ENCODE data around the gene FSTL4. TPM values are rescaled to one million over a fixed set of nuclear protein-coding genes. Genes with fewer than 3 reads are reported as not detected.

The FSTL4 gene
- total RNA-seq, 2 experiments from 2014 or later, result not detected

- Histone ChIP-seq H2AFZ (ENCODE audit: low read length) (no peak overlapping the region), H3K9me3 (ENCODE audit: low read length) (no peaks in the 10 kb centered on the region), H3K27ac (ENCODE audit: low read depth, low read length, poor library complexity, severe bottlenecking) (no peak overlapping the region), H3K4me2 (ENCODE audit: low read length) (no peak overlapping the region), H4K20me1 (ENCODE audit: insufficient read depth, low read length) (no peaks in the 10 kb centered on the region), H3K9me2 (ENCODE audit: insufficient read depth, low read length) (no peaks in the 10 kb centered on the region), H3K4me1 (ENCODE audit: insufficient read depth, low read length, poor library complexity, severe bottlenecking) (no peaks in the 10 kb centered on the region), H3K79me2 (ENCODE audit: insufficient read depth, low read depth, low read length) (no peaks in the 10 kb centered on the region), H3K36me3 (ENCODE audit: insufficient read depth, low read length) (no peaks in the 10 kb centered on the region), H3K4me3 (ENCODE audit: low read depth, low read length, poor library complexity, severe bottlenecking) (no peak overlapping the region)
- POLR2A ChIA-PET, result no interaction called here
- intact Hi-C loops (cut with micrococcal nuclease; ENCODE audit: unreplicated experiment), result no loop called here
- BruUV-seq (replicated peaks), result no TSS peak
- CTCF ChIA-PET (ENCODE audit: unreplicated experiment), result no interaction called here
- no peak for TF ChIP-seq EZH2phosphoT487 (IDR thresholded peaks at IDR 0.05; ENCODE audit: borderline replicate concordance, low read depth, low read length)
- TF ChIP-seq, protein P1, sequence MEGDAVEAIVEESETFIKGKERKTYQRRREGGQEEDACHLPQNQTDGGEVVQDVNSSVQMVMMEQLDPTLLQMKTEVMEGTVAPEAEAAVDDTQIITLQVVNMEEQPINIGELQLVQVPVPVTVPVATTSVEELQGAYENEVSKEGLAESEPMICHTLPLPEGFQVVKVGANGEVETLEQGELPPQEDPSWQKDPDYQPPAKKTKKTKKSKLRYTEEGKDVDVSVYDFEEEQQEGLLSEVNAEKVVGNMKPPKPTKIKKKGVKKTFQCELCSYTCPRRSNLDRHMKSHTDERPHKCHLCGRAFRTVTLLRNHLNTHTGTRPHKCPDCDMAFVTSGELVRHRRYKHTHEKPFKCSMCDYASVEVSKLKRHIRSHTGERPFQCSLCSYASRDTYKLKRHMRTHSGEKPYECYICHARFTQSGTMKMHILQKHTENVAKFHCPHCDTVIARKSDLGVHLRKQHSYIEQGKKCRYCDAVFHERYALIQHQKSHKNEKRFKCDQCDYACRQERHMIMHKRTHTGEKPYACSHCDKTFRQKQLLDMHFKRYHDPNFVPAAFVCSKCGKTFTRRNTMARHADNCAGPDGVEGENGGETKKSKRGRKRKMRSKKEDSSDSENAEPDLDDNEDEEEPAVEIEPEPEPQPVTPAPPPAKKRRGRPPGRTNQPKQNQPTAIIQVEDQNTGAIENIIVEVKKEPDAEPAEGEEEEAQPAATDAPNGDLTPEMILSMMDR (conservative IDR thresholded peaks at IDR 0.05; ENCODE audit: low read length), result no peak
- no peak for DNase-seq (ENCODE audit: low spot score)
These were observed 167.6 kb downstream of the FSTL4 start for GRCh38 chr5:133444711-133445110.

DNA sequence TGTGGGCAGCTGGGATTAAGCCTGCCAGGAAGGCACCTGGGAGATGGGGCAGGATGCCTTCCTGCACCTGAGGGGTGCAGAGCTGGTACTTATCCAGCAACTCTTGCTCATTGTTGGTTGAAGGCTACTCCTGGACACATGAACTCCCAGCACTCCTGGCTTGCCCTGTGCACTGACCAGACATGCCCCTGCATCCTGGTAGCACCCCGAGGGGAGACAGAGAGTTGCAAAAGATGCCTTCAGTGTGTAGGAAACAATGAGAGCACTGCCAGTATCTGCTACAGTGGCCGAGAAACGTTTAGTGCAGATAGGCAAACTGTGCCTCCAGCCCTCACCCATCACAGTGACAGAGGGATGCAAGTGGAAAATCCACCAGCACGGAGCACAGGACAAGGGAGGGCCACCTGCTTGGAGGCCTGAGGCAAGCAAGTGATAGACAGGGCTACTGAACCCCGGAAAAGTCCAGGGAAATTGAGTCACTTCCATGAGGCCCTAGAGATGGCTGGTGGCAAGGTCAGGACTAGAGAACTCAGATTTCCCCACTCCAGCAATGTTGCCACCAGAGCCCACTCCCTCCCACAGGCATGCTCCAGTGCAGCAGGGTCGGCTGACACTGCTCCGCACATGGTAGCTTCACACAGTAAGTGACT lies 171.1 kb downstream of the FSTL4 start:
- Histone ChIP-seq H3K4me1 (ENCODE audit: insufficient read depth, low read length, poor library complexity, severe bottlenecking) (no peaks in the 10 kb centered on the region), H3K27ac (ENCODE audit: low read depth, low read length, poor library complexity, severe bottlenecking) (no peak overlapping the region), H3K36me3 (ENCODE audit: insufficient read depth, low read length) (no peaks in the 10 kb centered on the region), H3K79me2 (ENCODE audit: insufficient read depth, low read depth, low read length) (no peaks in the 10 kb centered on the region), H4K20me1 (ENCODE audit: insufficient read depth, low read length) (no peaks in the 10 kb centered on the region), H3K4me3 (ENCODE audit: low read depth, low read length, poor library complexity, severe bottlenecking) (no peak overlapping the region), H3K4me2 (ENCODE audit: low read length) (no peak overlapping the region), H2AFZ (ENCODE audit: low read length) (no peak overlapping the region), H3K9me2 (ENCODE audit: insufficient read depth, low read length) (no peaks in the 10 kb centered on the region), H3K9me3 (ENCODE audit: low read length) (no peaks in the 10 kb centered on the region)
- intact Hi-C loops (cut with micrococcal nuclease; ENCODE audit: unreplicated experiment), result no loop called here
- BruUV-seq (replicated peaks), result no TSS peak
- no peak for DNase-seq (ENCODE audit: low spot score)
- POLR2A ChIA-PET, result no interaction called here
- CTCF ChIA-PET (ENCODE audit: unreplicated experiment), result no interaction called here
- TF ChIP-seq EZH2phosphoT487 (IDR thresholded peaks at IDR 0.05; ENCODE audit: borderline replicate concordance, low read depth, low read length), result no peak
- TF ChIP-seq, protein P1 (conservative IDR thresholded peaks at IDR 0.05; ENCODE audit: low read length), result no peak

GRCh38 chr5:133440467-133441115 lies 171.8 kb downstream of the FSTL4 start:
- TF ChIP-seq EZH2phosphoT487 (IDR thresholded peaks at IDR 0.05; ENCODE audit: borderline replicate concordance, low read depth, low read length), result no peak
- TF ChIP-seq, protein P1 (conservative IDR thresholded peaks at IDR 0.05; ENCODE audit: low read length), result no peak
- Histone ChIP-seq H2AFZ (ENCODE audit: low read length) (no peak overlapping the region), H3K4me3 (ENCODE audit: low read depth, low read length, poor library complexity, severe bottlenecking) (no peak overlapping the region), H3K79me2 (ENCODE audit: insufficient read depth, low read depth, low read length) (no peaks in the 10 kb centered on the region), H3K36me3 (ENCODE audit: insufficient read depth, low read length) (no peaks in the 10 kb centered on the region), H4K20me1 (ENCODE audit: insufficient read depth, low read length) (no peaks in the 10 kb centered on the region), H3K4me2 (ENCODE audit: low read length) (no peak overlapping the region), H3K9me2 (ENCODE audit: insufficient read depth, low read length) (no peaks in the 10 kb centered on the region), H3K27ac (ENCODE audit: low read depth, low read length, poor library complexity, severe bottlenecking) (no peak overlapping the region), H3K4me1 (ENCODE audit: insufficient read depth, low read length, poor library complexity, severe bottlenecking) (no peaks in the 10 kb centered on the region), H3K9me3 (ENCODE audit: low read length) (no peaks in the 10 kb centered on the region)
- intact Hi-C loops (cut with micrococcal nuclease; ENCODE audit: unreplicated experiment), result no loop called here
- CTCF ChIA-PET (ENCODE audit: unreplicated experiment), result no interaction called here
- DNase-seq (ENCODE audit: low spot score), result no peak
- no TSS peak for BruUV-seq (replicated peaks)
- POLR2A ChIA-PET, result interaction anchor here (0.6 kb wide), 1 partner anchor 279 kb away, joined by 6 read pairs; no protein-coding TSS in a partner anchor
